AG08396 (cell line): ENCODE measurements around the gene SGIP1.
"Not testable (repeated sequence)": the region's sequence is repeated elsewhere in the genome, so short reads cannot be mapped to it uniquely, and the experiment has no call there.

Experiments
- DNase-seq: peaks from one replicate; pipeline ENCODE4 v3.0.0; 2012; ENCODE audit warnings: low spot score, mixed read lengths

SGIP1 gene

DNA sequence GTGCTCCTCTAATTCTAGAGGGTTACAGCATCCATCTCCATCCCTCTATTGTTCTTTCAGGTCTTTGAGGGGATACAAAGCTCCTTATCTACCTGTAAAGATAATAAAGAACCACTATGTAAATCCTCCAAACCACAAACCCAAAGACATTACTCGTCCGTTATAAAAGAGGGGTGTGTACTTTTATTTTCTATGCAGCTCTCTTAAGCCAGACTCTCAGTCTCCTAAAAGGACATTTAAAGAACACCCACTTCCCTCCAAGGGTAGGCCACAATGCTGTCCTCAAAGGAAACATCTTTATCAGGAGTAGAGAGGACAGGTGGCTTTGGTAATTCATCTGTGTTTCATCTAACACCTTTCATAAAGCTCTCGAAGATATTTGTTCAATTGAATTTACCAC lies 150.4 kb downstream of the SGIP1 start:
- DNase-seq = no peak

- DNase-seq = no peak
Observed at GRCh38 chr1:66685265-66685664, 151.3 kb downstream of the SGIP1 start.

DNA sequence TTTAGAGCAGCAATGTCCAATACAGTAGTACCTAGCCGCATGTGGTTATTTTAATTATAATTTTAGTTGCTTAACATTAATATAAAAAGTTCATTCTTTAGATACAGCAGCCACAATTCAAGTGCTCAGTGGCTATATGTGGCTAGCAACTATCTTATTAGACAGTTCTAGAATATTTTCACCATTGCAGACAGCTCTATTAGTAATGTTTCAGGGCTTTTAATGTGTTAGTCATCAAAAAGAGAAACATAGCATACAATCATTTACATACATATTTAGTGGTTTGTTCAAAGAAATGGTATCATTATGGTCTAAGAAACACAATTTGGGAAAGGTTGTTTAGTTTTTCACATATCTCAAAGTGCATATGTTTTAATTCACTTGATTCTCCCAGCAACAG lies 151.7 kb downstream of the SGIP1 start:
- no peak for DNase-seq

GRCh38 chr1:66686406-66686805 lies 152.5 kb downstream of the SGIP1 start:
- DNase-seq = no peak

- DNase-seq = no peak
Observed at GRCh38 chr1:66687358-66687757, 153.4 kb downstream of the SGIP1 start.

DNA sequence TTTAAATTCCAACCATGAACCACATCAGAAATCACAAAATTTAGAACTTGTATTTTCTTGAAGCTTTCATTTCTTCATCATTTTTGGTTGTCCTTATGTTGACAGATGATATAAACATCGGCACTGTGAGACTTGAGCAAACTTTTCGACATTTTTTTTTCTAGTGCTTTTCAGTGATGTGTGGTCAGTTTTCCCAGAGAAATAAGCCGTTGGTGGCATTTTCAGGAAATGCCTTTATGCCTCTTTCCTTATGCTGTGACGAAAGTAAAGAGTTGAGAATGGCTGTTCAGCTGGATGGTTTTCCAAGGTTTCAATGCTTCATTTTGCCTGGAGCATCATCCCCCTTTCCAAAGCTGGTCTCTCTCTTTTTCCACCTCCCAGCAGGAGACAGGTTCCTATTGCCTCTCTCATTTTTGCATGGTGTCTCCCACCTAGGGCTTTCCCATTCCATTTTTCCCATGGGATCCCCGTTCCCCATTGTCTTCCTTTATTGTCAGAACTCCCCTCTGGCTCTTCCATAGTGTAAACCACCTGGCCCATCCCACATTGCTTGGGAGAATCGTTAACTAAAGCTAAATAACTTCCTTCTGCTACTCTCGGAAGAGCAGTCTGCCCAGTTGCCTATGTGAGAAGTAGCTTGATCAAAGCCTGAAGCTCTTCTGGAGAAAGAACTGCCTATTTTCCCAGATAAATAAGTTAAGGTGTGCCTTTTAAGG lies 156.9 kb downstream of the SGIP1 start:
- DNase-seq = no peak

GRCh38 chr1:66692681-66693080 lies 158.7 kb downstream of the SGIP1 start:
- no peak for DNase-seq

DNA sequence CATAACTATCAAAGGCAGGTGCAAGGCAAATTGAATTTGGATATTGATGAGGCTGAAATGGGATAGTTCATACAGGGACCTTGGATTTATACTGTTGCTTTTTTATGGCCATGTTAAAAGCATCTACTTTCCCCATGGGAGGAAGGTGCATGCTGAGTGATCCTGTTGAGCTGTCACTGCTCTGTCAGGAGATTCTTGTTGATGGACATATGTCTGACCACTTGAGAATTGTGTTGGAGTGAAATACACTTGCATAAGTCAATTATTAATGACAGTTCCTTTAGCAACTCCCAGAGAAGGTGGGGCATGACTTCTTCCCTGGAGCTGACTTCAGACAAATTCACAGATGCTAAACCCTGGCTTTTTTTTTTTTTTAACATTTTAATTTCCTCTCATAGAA lies 159.9 kb downstream of the SGIP1 start:
- no peak for DNase-seq

DNA sequence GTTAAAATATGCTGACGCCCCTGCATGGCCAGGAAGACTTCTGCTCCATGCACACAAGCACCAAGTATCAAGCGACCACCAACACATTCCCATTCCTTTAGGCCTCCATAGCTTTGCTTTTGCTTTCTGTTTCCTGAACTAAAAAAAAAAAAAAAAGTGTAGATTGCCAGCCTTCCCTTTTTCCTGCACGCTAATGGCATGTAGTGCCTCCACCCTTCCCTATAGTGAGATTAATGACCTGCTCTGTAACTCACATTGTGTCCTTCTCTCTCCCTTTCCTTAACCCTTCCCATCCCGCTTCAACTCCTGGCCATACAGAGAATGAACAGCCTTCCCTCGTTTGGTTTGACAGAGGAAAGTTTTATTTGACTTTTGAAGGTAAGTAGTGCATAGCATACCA lies 161.2 kb downstream of the SGIP1 start:
- DNase-seq = no peak

GRCh38 chr1:66696771-66697170 lies 162.8 kb downstream of the SGIP1 start:
- DNase-seq = no peak

GRCh38 chr1:66699213-66699612 lies 165.3 kb downstream of the SGIP1 start:
- no peak for DNase-seq

- DNase-seq = no peak
Observed at GRCh38 chr1:66704177-66704875, 170.4 kb downstream of the SGIP1 start.

DNA sequence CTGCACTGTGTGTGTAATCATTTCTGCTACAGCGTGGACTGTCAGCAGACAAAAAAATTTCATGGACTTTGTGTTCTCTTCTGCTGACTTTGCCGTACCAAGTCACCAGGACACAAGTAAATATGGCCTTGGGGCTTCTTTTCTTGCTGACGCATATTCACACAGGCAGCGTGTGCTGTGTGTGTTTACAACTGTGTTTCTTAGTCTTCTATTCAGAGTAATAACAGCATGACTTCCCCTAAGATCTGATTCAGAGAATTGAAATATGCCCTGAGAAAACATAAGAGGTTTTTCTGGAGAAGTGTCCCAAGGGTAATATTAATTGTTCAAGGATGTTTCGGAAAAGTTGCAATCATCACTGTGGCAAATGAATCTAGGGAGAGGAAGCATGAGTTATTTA lies 171.2 kb downstream of the SGIP1 start:
- DNase-seq = no peak

GRCh38 chr1:66711420-66711819 lies 177.5 kb downstream of the SGIP1 start:
- DNase-seq = no peak

GRCh38 chr1:66712839-66713238 lies 178.9 kb downstream of the SGIP1 start:
- DNase-seq = no peak

GRCh38 chr1:66723985-66724384 lies 190.0 kb downstream of the SGIP1 start:
- DNase-seq = no peak

DNA sequence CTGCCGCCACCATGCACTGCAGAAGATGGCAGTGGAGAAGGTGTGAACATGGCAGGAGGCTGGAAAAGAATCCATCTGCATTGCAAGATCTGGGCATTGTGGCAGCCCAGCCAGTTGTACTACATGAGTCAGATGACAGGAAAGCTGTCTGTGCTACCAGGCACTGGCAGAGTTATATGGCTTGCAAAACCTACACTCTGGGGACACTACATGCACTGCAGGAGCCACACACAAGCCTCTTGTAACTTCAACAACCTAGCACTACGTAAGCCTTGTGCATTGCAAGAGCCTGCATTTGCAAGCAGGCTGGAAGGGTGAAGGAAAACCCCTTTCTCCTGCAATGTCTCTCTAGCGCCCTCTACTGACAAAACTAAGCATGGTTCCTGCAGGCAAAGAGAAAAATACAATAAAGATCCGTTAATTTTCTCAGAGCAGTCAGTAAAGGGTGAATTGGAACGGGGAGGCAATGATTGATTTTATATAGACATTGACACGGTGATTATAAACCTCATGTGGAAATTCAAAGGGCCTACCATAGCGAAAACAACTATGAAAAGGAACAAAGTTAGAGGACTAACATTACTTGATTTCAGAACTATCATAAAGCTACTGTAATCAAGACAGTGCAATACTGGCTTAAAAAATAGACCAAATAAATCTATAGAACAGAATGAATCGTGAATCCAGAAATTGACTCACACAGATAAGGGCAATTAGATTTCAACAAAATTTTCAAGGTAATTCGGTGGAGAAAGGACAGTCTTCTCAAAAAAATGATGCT lies 192.1 kb downstream of the SGIP1 start:
- DNase-seq = peak; percentile 45

- no peak for DNase-seq
Observed at GRCh38 chr1:66728021-66728420, 194.1 kb downstream of the SGIP1 start.

DNA sequence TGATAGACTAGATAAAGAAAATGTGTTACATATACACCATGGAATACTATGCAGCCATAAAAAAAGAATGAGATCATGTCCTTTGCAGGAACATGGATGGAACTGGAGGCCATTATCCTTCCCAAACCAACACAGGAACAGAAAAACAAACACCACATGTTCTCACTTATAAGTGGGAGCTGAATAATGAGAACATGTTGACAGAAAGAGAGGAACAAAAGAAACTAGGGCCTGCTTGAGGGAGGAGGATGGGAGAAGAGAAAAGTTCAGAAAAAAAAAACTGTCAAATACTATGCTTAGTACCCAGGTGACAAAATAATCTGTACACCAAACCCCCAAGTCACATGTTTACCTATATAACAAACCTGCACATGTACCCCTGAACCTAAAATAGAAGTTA lies 194.8 kb downstream of the SGIP1 start:
- DNase-seq = not testable (repeated sequence)

DNA sequence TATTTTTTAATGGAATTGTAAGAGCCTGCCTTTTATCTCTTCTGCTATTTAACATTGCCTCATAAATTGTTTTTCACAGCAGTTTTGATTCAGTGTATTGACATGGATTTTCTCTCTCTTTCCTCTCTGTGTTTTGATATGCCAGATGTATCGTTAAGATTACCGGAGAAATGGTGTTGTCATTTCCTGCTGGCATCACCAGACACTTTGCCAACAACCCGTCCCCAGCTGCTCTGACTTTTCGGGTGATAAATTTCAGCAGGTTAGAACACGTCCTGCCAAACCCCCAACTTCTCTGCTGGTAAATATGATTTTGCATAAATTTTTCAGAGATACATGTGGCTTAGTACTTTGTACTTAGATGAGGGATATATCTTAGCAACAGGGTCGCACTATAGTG lies 195.2 kb downstream of the SGIP1 start:
- DNase-seq = no peak

DNA sequence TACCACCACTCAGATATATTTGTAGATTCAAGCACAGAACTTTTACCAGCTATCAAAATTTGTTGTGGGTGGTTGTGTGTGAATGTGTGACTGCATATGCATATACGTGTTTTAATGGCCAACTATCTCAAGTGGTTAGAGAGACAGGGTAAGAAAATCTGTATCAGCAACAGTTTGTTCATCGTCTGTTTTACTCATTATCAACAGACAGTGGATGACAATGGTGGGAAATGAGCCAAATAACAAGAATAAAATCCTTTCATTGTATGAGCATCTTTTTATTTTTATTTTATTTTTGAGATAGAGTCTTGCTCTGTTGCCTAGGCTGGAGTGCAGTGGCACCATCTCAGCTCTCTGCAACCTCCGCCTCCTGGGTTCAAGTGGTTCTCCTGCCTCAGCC lies 195.6 kb downstream of the SGIP1 start:
- no peak for DNase-seq

GRCh38 chr1:66730462-66730861 lies 196.5 kb downstream of the SGIP1 start:
- DNase-seq = no peak
